GM23248 (cell line): Measurements from ENCODE around the gene TOR2A.

Experiments
- EZH2 ChIP-seq: fragments of 200-600 bp; sonication (generic); IDR thresholded peaks from 2 replicates; pipeline ENCODE4 v1.6.1; 2018; ENCODE audit warnings: antibody characterized with exemption, mild to moderate bottlenecking; ENCODE audit not compliant: insufficient read depth, poor library complexity, severe bottlenecking
- EZH2phosphoT487 ChIP-seq: fragments of 200-600 bp; sonication (generic); IDR thresholded peaks from 2 replicates; pipeline ENCODE4 v1.6.1; 2018; ENCODE audit warnings: antibody characterized with exemption, moderate library complexity, mild to moderate bottlenecking, low read depth; ENCODE audit not compliant: insufficient read depth

- TF ChIP-seq EZH2 (no peak), EZH2phosphoT487 (no peak)
Measured at GRCh38 chr9:127777368-127777980, 42.4 kb upstream of the TOR2A start.
